Hepatocyte (in vitro differentiated cells): Measurements from ENCODE around the gene BATF3. TPM values are rescaled to one million over a fixed set of nuclear protein-coding genes. Genes with fewer than 3 reads are reported as not detected.

Source experiments
- DNase-seq: peaks from one replicate; pipeline ENCODE4 v3.0.0-alpha.2; 2016; ENCODE audit warnings: low spot score
- H2AFZ ChIP-seq: fragments of 200-600 bp; sonication (generic); 2 replicates; pipeline ENCODE4 v1.6.0; 2016; ENCODE audit warnings: antibody characterized with exemption, mild to moderate bottlenecking
- H3K27ac ChIP-seq: fragments of 200-600 bp; sonication (generic); 2 replicates; pipeline ENCODE4 v1.5.1; 2016; ENCODE audit warnings: mild to moderate bottlenecking
- H3K27me3 ChIP-seq: fragments of 200-600 bp; sonication (generic); 2 replicates; pipeline ENCODE4 v1.6.1; 2016
- H3K36me3 ChIP-seq: fragments of 200-600 bp; sonication (generic); replicated peaks from 2 replicates; pipeline ENCODE4 v1.5.1; 2016; ENCODE audit warnings: low read depth; ENCODE audit not compliant: insufficient read depth
- H3K4me1 ChIP-seq: fragments of 200-600 bp; sonication (generic); 2 replicates; pipeline ENCODE4 v1.5.1; 2016; ENCODE audit warnings: mild to moderate bottlenecking, moderate library complexity; ENCODE audit not compliant: insufficient read depth
- H3K4me2 ChIP-seq: fragments of 200-600 bp; sonication (generic); 2 replicates; pipeline ENCODE4 v1.6.0; 2016
- H3K4me3 ChIP-seq: fragments of 200-600 bp; sonication (generic); 2 replicates; pipeline ENCODE4 v1.5.1; 2016; ENCODE audit warnings: mild to moderate bottlenecking
- H3K79me2 ChIP-seq: fragments of 200-600 bp; sonication (generic); 2 replicates; pipeline ENCODE4 v1.6.0; 2017; ENCODE audit warnings: mild to moderate bottlenecking
- H3K9me2 ChIP-seq: fragments of 200-600 bp; sonication (generic); replicated peaks from 2 replicates; pipeline ENCODE4 v1.6.0; 2017; ENCODE audit warnings: mild to moderate bottlenecking; ENCODE audit not compliant: insufficient read depth
- H3K9me3 ChIP-seq: fragments of 200-600 bp; sonication (generic); 2 replicates; pipeline ENCODE4 v1.5.1; 2016; ENCODE audit warnings: low read depth, mild to moderate bottlenecking
- H4K20me1 ChIP-seq: fragments of 200-600 bp; sonication (generic); 2 replicates; pipeline ENCODE4 v1.6.0; 2016; ENCODE audit warnings: mild to moderate bottlenecking; ENCODE audit not compliant: insufficient read depth, poor library complexity, severe bottlenecking
- CTCF ChIP-seq: fragments of 200-600 bp; sonication (generic); IDR thresholded peaks from 2 replicates; pipeline ENCODE4 v1.5.1; 2016; ENCODE audit warnings: antibody characterized with exemption, mild to moderate bottlenecking; ENCODE audit not compliant: poor library complexity
- EZH2 ChIP-seq: fragments of 200-600 bp; sonication (generic); IDR thresholded peaks from 2 replicates; pipeline ENCODE4 v1.6.1; 2016; ENCODE audit warnings: antibody characterized with exemption, mild to moderate bottlenecking, borderline replicate concordance
- EZH2phosphoT487 ChIP-seq: fragments of 200-600 bp; sonication (generic); IDR thresholded peaks from one replicate; pipeline ENCODE4 v1.6.1; 2018; ENCODE audit warnings: antibody characterized with exemption, mild to moderate bottlenecking, low read depth, moderate library complexity; ENCODE audit not compliant: unreplicated experiment, severe bottlenecking
- WGBS: methylation state at CpG from one replicate; pipeline ENCODE4 v1.1.6; 2016; ENCODE audit warnings: low lambda C conversion rate; ENCODE audit errors: missing lambda C conversion rate; 5-methylcytosine and 5-hydroxymethylcytosine counted together
- polyA plus RNA-seq: library from polyadenylated mRNA; unstranded; fragments of >200 nt; fragmentation: Nextera tagmentation; extraction: Ambion mirVana; gene quantifications from 2 replicates; pipeline ENCODE4 v1.2.1, GENCODE V29; 2016
- total RNA-seq: library from RNA; depleted of rRNA; stranded (reverse); fragments of >200 nt; gene quantifications from 2 replicates; pipeline ENCODE4 v1.2.3, GENCODE V29; 2014

Gene BATF3
- total and polyA plus RNA-seq, 2 experiments from 2014 or later, result 3.5 TPM; not detected in 1

DNA sequence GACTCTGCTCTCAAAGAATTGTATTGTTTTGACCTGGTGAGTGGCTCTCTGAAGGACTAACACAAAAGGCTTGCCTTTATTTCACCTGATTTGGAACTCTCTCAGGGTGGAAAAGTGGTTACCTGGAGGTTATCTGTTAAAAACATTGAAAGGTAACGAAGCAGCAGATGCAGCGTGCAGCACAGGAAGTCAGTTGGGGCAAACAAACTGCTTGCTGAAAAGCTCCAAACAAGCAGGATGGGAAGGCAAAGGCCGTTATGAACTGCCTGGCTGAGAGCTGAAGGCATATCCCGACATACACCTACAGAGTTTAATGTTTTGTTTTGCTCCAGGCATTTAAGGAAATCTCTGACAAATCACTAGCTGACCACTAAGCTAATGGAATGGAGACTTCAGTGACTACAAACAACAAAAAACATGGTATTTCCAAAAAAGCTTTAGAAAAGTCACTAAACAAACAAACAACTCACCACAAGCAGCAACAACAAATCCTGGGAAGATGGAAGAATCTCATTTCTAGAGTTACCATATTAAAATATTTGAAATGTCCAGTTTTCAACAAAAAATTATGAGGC, 44.3 kb upstream of the BATF3 start:
- no peak for DNase-seq
- H3K9me2 ChIP-seq, result no peaks in the 10 kb centered on the region
- no peaks in the 10 kb centered on the region for H3K36me3 ChIP-seq
- H4K20me1 ChIP-seq, result no peaks in the 10 kb centered on the region
- H3K4me1 ChIP-seq, result no peaks in the 10 kb centered on the region
- H3K27ac ChIP-seq, result no peak overlapping the region
- H3K9me3 ChIP-seq, result no peaks in the 10 kb centered on the region
- peaks cover 25% of the 10 kb centered on the region for H3K79me2 ChIP-seq
- no peak overlapping the region for H3K4me3 ChIP-seq
- 64% methylated on average over 4 of the region's 4 CpGs for WGBS
- no peak overlapping the region for H3K4me2 ChIP-seq
- H3K27me3 ChIP-seq, result no peaks in the 10 kb centered on the region
- no peak overlapping the region for H2AFZ ChIP-seq
- no peak for TF ChIP-seq EZH2
- TF ChIP-seq CTCF, result no peak

DNA sequence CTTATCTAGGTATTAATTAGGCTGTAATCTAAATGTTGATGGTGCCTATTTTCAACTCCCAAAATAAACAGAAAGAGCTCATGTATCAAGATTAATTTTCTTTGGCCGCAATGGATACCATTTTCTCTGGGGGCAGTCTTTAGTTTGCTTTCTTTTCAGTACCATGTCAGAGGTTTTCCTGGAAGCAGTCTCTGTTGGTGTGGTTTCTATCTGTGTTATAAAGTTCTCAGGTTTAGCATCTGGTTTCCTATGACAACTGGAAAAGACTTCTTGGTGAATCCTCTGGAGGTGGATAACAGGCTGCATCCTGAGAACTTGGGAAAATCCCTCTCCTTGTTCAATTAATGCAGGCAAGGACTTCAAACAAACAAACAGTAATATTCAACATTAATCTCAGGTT, 38.7 kb upstream of the BATF3 start:
- no peaks in the 10 kb centered on the region for H3K36me3 ChIP-seq

GRCh38 chr1:212737559-212737958, 37.9 kb upstream of the BATF3 start:
- Histone ChIP-seq H3K36me3 (no peaks in the 10 kb centered on the region), H3K27me3 (no peaks in the 10 kb centered on the region), H3K4me1 (no peaks in the 10 kb centered on the region), H4K20me1 (no peaks in the 10 kb centered on the region), H3K4me2 (no peak overlapping the region), H3K9me2 (no peaks in the 10 kb centered on the region), H3K27ac (no peak overlapping the region), H3K4me3 (no peak overlapping the region), H3K79me2 (peaks cover 3% of the 10 kb centered on the region), H3K9me3 (no peaks in the 10 kb centered on the region), H2AFZ (no peak overlapping the region)
- DNase-seq, result no peak
- TF ChIP-seq EZH2phosphoT487, result no peak
- TF ChIP-seq CTCF, result no peak

More for the DNA sequence above, 38.7 kb upstream of the BATF3 start:
- Histone ChIP-seq H3K27ac (no peak overlapping the region), H3K4me1 (no peaks in the 10 kb centered on the region), H3K9me3 (no peaks in the 10 kb centered on the region), H3K79me2 (peaks cover 7% of the 10 kb centered on the region), H3K4me2 (no peak overlapping the region), H2AFZ (no peak overlapping the region), H3K4me3 (no peak overlapping the region), H4K20me1 (no peaks in the 10 kb centered on the region), H3K27me3 (no peaks in the 10 kb centered on the region), H3K9me2 (no peaks in the 10 kb centered on the region)
- TF ChIP-seq EZH2phosphoT487 (no peak), CTCF (no peak), EZH2 (no peak)
- 85% methylated on average over 1 of the region's 1 CpG for WGBS
- DNase-seq, result no peak

GRCh38 chr1:212733109-212733508, 33.5 kb upstream of the BATF3 start:
- H4K20me1 ChIP-seq, result no peaks in the 10 kb centered on the region
- no peak overlapping the region for H3K4me2 ChIP-seq
- TF ChIP-seq EZH2phosphoT487 (no peak), CTCF (no peak), EZH2 (no peak)
- H3K27me3 ChIP-seq, result no peaks in the 10 kb centered on the region
- H3K36me3 ChIP-seq, result no peaks in the 10 kb centered on the region
- 97% methylated on average over 8 of the region's 8 CpGs for WGBS
- no peaks in the 10 kb centered on the region for H3K9me3 ChIP-seq
- H3K79me2 ChIP-seq, result no peaks in the 10 kb centered on the region
- H3K9me2 ChIP-seq, result no peaks in the 10 kb centered on the region
- H2AFZ ChIP-seq, result no peak overlapping the region
- H3K27ac ChIP-seq, result no peak overlapping the region
- H3K4me1 ChIP-seq, result peaks cover 3% of the 10 kb centered on the region
- H3K4me3 ChIP-seq, result no peak overlapping the region
- no peak for DNase-seq
